Measurements from ENCODE around the gene MB.

- TF ChIP-seq CTCF (IDR thresholded peaks at IDR 0.05) (no peak), EZH2 (IDR thresholded peaks at IDR 0.05; ENCODE audit: borderline replicate concordance, insufficient read depth, low read depth, low read length, poor library complexity, severe bottlenecking) (no peak)
Measured at GRCh38 chr22:35601013-35601580, 16.0 kb downstream of the MB start.
